ENCODE results near the gene DRC1. TPM values are rescaled to one million over a fixed set of nuclear protein-coding genes. Genes with fewer than 3 reads are reported as not detected.

Gene DRC1
- total RNA-seq, 1 experiment from 2014 or later, result not detected

- Histone ChIP-seq H3K23me2 (ENCODE audit: insufficient read length, low read depth, low read length, poor library complexity, severe bottlenecking) (no peaks in the 10 kb centered on the region), H4K20me1 (ENCODE audit: control insufficient read depth, insufficient read depth, insufficient read length) (no peaks in the 10 kb centered on the region), H2BK120ac (ENCODE audit: low read depth, low read length, poor library complexity, severe bottlenecking) (no peak overlapping the region), H3K9ac (ENCODE audit: extremely low read depth, insufficient read length, low read length) (no peak overlapping the region), H3K4ac (ENCODE audit: low read depth, low read length) (no peak overlapping the region), H3K79me1 (ENCODE audit: insufficient read depth, low read depth, low read length, poor library complexity, severe bottlenecking) (no peaks in the 10 kb centered on the region), H3K27me3 (ENCODE audit: insufficient read depth, low read length) (no peaks in the 10 kb centered on the region), H3T11ph (ENCODE audit: low read length) (no peak overlapping the region), H4K91ac (ENCODE audit: insufficient read length, low read depth, low read length) (no peak overlapping the region), H3K56ac (ENCODE audit: insufficient read length, low read depth, low read length) (no peak overlapping the region), H4K5ac (ENCODE audit: insufficient read length, low read depth, low read length) (no peak overlapping the region), H3K14ac (ENCODE audit: insufficient read depth, low read length) (no peak overlapping the region), H3K18ac (ENCODE audit: insufficient read length, low read depth, low read length) (no peak overlapping the region), H2BK5ac (ENCODE audit: insufficient read length, low read length) (no peak overlapping the region), H2BK15ac (ENCODE audit: low read depth, low read length) (no peak overlapping the region), H4K8ac (replicated peaks; ENCODE audit: insufficient read length, low read depth, low read length) (no peak overlapping the region), H3K4me1 (ENCODE audit: insufficient read depth, low read length) (no peaks in the 10 kb centered on the region), H3K9me3 (ENCODE audit: control insufficient read depth, low read depth, low read length) (no peaks in the 10 kb centered on the region), H2AK5ac (ENCODE audit: insufficient read length, low read length) (no peak overlapping the region), H3K27ac (ENCODE audit: insufficient read length, low read depth, low read length) (no peak overlapping the region), H3K23ac (ENCODE audit: insufficient read length, low read depth, low read length) (no peak overlapping the region), H2AFZ (ENCODE audit: low read length) (no peak overlapping the region), H2BK20ac (ENCODE audit: low read depth, low read length, poor library complexity, severe bottlenecking) (no peak overlapping the region), H2BK12ac (ENCODE audit: insufficient read length, low read depth, low read length) (no peak overlapping the region), H3K4me2 (ENCODE audit: insufficient read depth, insufficient read length, low read length) (no peak overlapping the region), H3K79me2 (ENCODE audit: insufficient read depth, low read length) (no peaks in the 10 kb centered on the region)
- TF ChIP-seq, protein P1, sequence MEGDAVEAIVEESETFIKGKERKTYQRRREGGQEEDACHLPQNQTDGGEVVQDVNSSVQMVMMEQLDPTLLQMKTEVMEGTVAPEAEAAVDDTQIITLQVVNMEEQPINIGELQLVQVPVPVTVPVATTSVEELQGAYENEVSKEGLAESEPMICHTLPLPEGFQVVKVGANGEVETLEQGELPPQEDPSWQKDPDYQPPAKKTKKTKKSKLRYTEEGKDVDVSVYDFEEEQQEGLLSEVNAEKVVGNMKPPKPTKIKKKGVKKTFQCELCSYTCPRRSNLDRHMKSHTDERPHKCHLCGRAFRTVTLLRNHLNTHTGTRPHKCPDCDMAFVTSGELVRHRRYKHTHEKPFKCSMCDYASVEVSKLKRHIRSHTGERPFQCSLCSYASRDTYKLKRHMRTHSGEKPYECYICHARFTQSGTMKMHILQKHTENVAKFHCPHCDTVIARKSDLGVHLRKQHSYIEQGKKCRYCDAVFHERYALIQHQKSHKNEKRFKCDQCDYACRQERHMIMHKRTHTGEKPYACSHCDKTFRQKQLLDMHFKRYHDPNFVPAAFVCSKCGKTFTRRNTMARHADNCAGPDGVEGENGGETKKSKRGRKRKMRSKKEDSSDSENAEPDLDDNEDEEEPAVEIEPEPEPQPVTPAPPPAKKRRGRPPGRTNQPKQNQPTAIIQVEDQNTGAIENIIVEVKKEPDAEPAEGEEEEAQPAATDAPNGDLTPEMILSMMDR (conservative IDR thresholded peaks at IDR 0.05), result no peak
- no CpG with 5 or more reads among the region's 19 CpGs for WGBS (ENCODE audit: extremely low coverage, insufficient read length, low lambda C conversion rate)
- Mint-ChIP-seq H3K4me1 (peaks cover 40 to 60% of the 10 kb centered on the region in 2 experiments), H3K27ac (no peak overlapping the region; a peak in 1 of 7 replicates), H3K36me3 (ENCODE audit: insufficient read depth in 1 of 3, low read depth in 3 of 3) (no peaks in the 10 kb centered on the region), H3K4me3 (0 out of 5 replicates have a peak overlapping the region, but pooled peaks of 1 of the 2 experiments have one; percentile 32), H3K9me3 (no peaks in the 10 kb centered on the region), H3K27me3 (ENCODE audit: low read depth) (no peaks in the 10 kb centered on the region; the same call in 1 of the 2 replicates)
- peak; percentile 27 for DNase-seq
These were observed 59.9 kb downstream of the DRC1 start for GRCh38 chr2:26461601-26462023.
